WTC11 (cell line): ENCODE results near the gene OR4M1. TPM values are rescaled to one million over a fixed set of nuclear protein-coding genes. Genes with fewer than 3 reads are reported as not detected.
"Not testable (repeated sequence)": the region's sequence is repeated elsewhere in the genome, so short reads cannot be mapped to it uniquely, and the experiment has no call there.

Experiments
- ATAC-seq: fragments of 200-7000 bp; cut with Tn5 transposase; 2 replicates; pipeline ENCODE4 v1.10.0; 2021; ENCODE audit warnings: mild to moderate bottlenecking, moderate library complexity
- CTCF ChIA-PET: fragments of 300-600 bp; sonication (Branson Sonifier 250); formaldehyde crosslinking; loops from one replicate; lab custom pipeline; 2021; ENCODE audit warnings: antibody characterized with exemption; lab: Charles Lee
- POLR2A ChIA-PET: fragments of 350-600 bp; sonication (Branson Sonifier 250); formaldehyde crosslinking; loops from one replicate; lab custom pipeline; 2021; ENCODE audit warnings: antibody characterized with exemption; lab: Charles Lee
- DNase-seq: peaks from one replicate; pipeline ENCODE4 v3.0.0; 2021; ENCODE audit warnings: low spot score
- H3K27ac Mint-ChIP-seq: 2 replicates; pipeline ENCODE4 v1.8.0; 2021; ENCODE audit warnings: mixed read lengths
- H3K27me3 Mint-ChIP-seq: 2 replicates; pipeline ENCODE4 v1.8.0; 2021; ENCODE audit warnings: low read depth, mild to moderate bottlenecking, moderate library complexity, mixed read lengths
- H3K36me3 Mint-ChIP-seq: 2 replicates; pipeline ENCODE4 v1.8.0; 2021; ENCODE audit warnings: mixed read lengths
- H3K4me1 Mint-ChIP-seq: 2 replicates; pipeline ENCODE4 v1.8.0; 2022; ENCODE audit warnings: mixed read lengths
- H3K4me3 Mint-ChIP-seq: 2 replicates; pipeline ENCODE4 v1.8.0; 2021; ENCODE audit warnings: mild to moderate bottlenecking, moderate library complexity, mixed read lengths
- H3K9me3 Mint-ChIP-seq: 2 replicates; pipeline ENCODE4 v1.8.0; 2021; ENCODE audit warnings: mixed read lengths
- CREM ChIP-seq: sonication (generic); formaldehyde crosslinking; IDR thresholded peaks from 2 replicates; pipeline ENCODE4 v1.8.1; 2022; ENCODE audit warnings: mild to moderate bottlenecking, missing genetic modification reagents, moderate library complexity
- GABPB1 ChIP-seq: sonication (generic); formaldehyde crosslinking; IDR thresholded peaks from 2 replicates; pipeline ENCODE4 v1.8.1; 2023; ENCODE audit warnings: mild to moderate bottlenecking, missing genetic modification reagents
- HMGA2 ChIP-seq: fragments of 250-450 bp; sonication (Bioruptor Pico); IDR thresholded peaks from 2 replicates; pipeline ENCODE4 v1.4.0; 2021; ENCODE audit warnings: mild to moderate bottlenecking, moderate library complexity
- NR2C2 ChIP-seq: sonication (generic); formaldehyde crosslinking; IDR thresholded peaks from 2 replicates; pipeline ENCODE4 v1.8.0; 2022; ENCODE audit warnings: mild to moderate bottlenecking, missing genetic modification reagents
- total RNA-seq: library from RNA; stranded (reverse); gene quantifications from 3 replicates; pipeline ENCODE4 v1.2.3, GENCODE V29; 2021
- TF ChIP-seq, protein P1 (sequence below): sonication (generic); formaldehyde crosslinking; IDR thresholded peaks from 2 replicates; pipeline ENCODE4 v1.8.0; 2023; ENCODE audit warnings: missing genetic modification reagents
- TF ChIP-seq, protein P2 (sequence below): fragments of 250-450 bp; sonication (Bioruptor Pico); IDR thresholded peaks from 2 replicates; pipeline ENCODE4 v1.9.0; 2021; ENCODE audit warnings: mild to moderate bottlenecking
- TF ChIP-seq, protein P3 (sequence below): fragments of 250-450 bp; sonication (Bioruptor Pico); IDR thresholded peaks from 2 replicates; pipeline ENCODE4 v1.8.0; 2021; ENCODE audit warnings: mild to moderate bottlenecking
- TF ChIP-seq, protein P4 (sequence below): sonication (generic); formaldehyde crosslinking; IDR thresholded peaks from 2 replicates; pipeline ENCODE4 v1.8.1; 2023; ENCODE audit warnings: mild to moderate bottlenecking, missing genetic modification reagents
- TF ChIP-seq, protein P5 (sequence below): sonication (generic); formaldehyde crosslinking; IDR thresholded peaks from 2 replicates; pipeline ENCODE4 v1.8.1; 2023; ENCODE audit warnings: mild to moderate bottlenecking, missing genetic modification reagents, moderate library complexity
- TF ChIP-seq, protein P6 (sequence below): fragments of 200-600 bp; IDR thresholded peaks from 2 replicates; pipeline ENCODE4 v1.8.0; 2022; ENCODE audit warnings: antibody characterized with exemption

The OR4M1 gene
- total RNA-seq, 1 experiment from 2014 or later, result not detected

DNA sequence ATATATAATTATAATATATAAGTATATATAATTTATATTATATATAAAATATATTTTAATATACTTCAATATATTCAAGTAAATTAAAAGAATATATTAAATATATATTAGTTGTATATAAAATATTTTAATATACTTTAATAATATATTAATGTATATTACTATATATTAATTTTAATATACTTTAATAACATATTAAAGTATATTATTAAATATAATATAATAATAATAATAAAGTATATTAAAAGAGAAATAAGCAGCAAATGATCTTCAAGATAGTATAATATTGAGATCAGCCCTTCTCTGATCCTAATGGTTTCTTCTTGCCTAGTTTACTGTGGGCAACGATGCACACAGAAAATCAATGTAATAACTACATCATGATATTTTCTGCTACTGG, 2.3 kb downstream of the OR4M1 start:
- peak; percentile 94; the same call in 1 of the 2 replicates for TF ChIP-seq HMGA2 (CRISPR knock-in tag)
- no peak for TF ChIP-seq NR2C2
- H3K27ac Mint-ChIP-seq, result no peak overlapping the region
- peaks cover 9% of the 10 kb centered on the region for H3K27me3 Mint-ChIP-seq
- H3K36me3 Mint-ChIP-seq, result peaks cover 81% of the 10 kb centered on the region
- no peaks in the 10 kb centered on the region for H3K4me1 Mint-ChIP-seq
- no peak for ATAC-seq
- peaks cover 72% of the 10 kb centered on the region for H3K9me3 Mint-ChIP-seq
- ChIA-PET POLR2A (no interaction called here), CTCF (no interaction called here)
- H3K4me3 Mint-ChIP-seq, result no peak overlapping the region
- DNase-seq, result no peak

DNA sequence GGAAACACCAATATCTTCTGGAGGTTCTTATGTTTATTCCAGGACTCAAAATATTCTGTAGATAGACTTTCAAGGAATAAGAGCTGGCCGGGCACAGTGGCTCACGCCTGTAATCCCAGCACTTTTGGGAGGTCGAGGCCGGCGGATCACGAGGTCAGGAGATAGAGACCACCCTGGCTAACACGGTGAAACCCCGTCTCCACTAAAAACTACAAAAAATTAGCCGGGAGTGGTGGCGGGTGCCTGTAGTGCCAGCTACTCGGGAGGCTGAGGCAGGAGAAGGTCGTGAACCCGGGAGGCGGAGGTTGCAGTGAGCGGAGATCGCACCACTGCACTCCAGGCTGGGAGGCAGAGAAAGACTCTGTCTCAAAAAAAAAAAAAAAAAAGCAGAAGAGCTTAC, 12.5 kb downstream of the OR4M1 start:
- H3K27ac Mint-ChIP-seq, POLR2A ChIA-PET, ATAC-seq, CTCF ChIA-PET, H3K4me3 Mint-ChIP-seq, DNase-seq, H3K4me1 Mint-ChIP-seq: not testable (repeated sequence)
- Mint-ChIP-seq H3K36me3 (peaks cover 35% of the 10 kb centered on the region), H3K27me3 (peaks cover 13% of the 10 kb centered on the region), H3K9me3 (peaks cover 38% of the 10 kb centered on the region)

DNA sequence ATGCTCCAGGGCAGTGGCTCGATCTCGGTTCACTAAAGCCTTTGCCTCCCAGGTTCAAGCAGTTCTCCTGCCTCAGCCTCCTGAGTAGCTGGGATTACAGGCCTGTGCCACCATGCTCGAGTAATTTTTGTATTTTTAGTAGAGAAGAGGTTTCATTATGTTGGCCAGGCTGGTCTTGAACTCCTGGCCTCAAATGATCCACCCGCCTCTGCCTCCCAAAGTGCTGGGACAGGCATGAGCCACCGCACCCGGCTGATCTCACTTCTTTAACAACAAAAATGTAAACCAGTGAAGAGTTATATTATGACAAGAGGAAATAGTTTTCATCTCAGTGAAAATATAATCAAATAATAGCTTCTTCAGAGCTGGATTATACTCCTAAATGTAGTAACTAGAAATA, 14.0 kb downstream of the OR4M1 start:
- H3K27me3 Mint-ChIP-seq, ATAC-seq, H3K27ac Mint-ChIP-seq, H3K4me1 Mint-ChIP-seq, CTCF ChIA-PET, POLR2A ChIA-PET, DNase-seq, H3K4me3 Mint-ChIP-seq: not testable (repeated sequence)
- peaks cover 27% of the 10 kb centered on the region for H3K36me3 Mint-ChIP-seq
- H3K9me3 Mint-ChIP-seq, result peaks cover 24% of the 10 kb centered on the region

DNA sequence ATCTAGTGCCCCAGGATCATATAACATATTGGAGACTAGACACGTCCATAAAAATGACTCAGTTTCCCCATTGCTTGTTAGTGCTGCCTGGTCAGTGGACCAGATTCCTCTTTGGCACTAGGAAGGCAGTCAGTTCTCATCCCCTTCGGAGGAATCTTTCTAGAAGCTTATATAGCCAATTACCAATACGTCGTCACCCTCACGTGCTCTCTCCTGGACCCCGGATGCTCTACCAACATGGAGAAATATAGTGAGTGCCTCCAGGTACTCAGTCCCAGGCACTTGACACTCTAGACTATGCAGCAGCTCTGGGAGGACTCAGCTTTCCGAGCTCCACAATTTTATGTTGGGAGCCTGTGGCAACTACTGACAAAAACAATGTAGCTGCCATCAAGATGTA, 14.8 kb downstream of the OR4M1 start:
- H3K36me3 Mint-ChIP-seq, result peaks cover 19% of the 10 kb centered on the region
- H3K27ac Mint-ChIP-seq, H3K4me1 Mint-ChIP-seq, CTCF ChIA-PET, ATAC-seq, DNase-seq, POLR2A ChIA-PET, H3K4me3 Mint-ChIP-seq, H3K27me3 Mint-ChIP-seq: not testable (repeated sequence)
- peaks cover 16% of the 10 kb centered on the region for H3K9me3 Mint-ChIP-seq

DNA sequence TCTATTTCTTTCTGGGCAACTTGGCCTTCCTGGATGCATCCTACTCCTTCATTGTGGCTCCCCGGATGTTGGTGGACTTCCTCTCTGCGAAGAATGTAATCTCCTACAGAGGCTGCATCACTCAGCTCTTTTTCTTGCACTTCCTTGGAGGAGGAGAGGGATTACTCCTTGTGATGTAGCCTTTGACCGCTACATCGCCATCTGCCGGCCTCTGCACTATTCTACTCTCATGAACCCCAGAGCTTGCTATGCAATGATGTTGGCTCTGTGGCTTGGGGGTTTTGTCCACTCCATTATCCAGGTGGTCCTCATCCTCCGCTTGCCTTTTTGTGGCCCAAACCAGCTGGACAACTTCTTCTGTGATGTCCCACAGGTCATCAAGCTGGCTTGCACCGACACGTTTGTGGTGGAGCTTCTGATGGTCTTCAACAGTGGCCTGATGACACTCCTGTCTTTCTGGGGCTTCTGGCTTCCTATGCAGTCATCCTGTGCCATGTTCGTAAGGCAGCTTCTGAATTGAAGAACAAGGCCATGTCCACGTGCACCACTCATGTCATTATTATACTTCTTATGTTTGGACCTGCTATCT, 23.3 kb downstream of the OR4M1 start:
- ATAC-seq, H3K4me1 Mint-ChIP-seq, CTCF ChIA-PET, H3K27me3 Mint-ChIP-seq, POLR2A ChIA-PET, DNase-seq, H3K27ac Mint-ChIP-seq, H3K4me3 Mint-ChIP-seq: not testable (repeated sequence)
- Mint-ChIP-seq H3K9me3 (peaks cover 36% of the 10 kb centered on the region), H3K36me3 (peaks cover 38% of the 10 kb centered on the region)

DNA sequence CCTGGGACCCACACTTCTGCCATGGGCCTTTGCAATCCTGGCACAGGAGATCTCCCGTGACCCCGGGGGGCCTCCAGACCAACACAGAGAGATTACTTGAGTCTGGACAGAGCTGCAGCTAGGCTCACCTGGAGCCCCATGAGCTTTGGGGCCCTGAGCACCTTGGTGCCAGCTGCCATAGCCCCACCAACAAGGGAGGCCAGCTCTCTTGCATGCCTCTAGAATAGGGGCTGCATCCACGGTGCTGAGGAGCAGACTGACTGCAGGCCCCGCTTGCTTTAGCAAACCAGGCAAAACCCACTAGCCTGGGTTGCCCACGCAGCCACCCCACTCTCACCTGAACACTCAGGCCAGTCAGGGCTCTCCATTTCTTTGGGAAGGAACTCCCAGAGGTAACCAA, 26.6 kb downstream of the OR4M1 start:
- ATAC-seq (no peak), DNase-seq (no peak)
- H3K4me3 Mint-ChIP-seq, result no peak overlapping the region
- CTCF ChIA-PET, result no interaction called here
- POLR2A ChIA-PET, result no interaction called here
- no peaks in the 10 kb centered on the region for H3K4me1 Mint-ChIP-seq
- TF ChIP-seq, protein P1, sequence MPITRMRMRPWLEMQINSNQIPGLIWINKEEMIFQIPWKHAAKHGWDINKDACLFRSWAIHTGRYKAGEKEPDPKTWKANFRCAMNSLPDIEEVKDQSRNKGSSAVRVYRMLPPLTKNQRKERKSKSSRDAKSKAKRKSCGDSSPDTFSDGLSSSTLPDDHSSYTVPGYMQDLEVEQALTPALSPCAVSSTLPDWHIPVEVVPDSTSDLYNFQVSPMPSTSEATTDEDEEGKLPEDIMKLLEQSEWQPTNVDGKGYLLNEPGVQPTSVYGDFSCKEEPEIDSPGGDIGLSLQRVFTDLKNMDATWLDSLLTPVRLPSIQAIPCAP (CRISPR knock-in tag), result no peak
- TF ChIP-seq, protein P2, sequence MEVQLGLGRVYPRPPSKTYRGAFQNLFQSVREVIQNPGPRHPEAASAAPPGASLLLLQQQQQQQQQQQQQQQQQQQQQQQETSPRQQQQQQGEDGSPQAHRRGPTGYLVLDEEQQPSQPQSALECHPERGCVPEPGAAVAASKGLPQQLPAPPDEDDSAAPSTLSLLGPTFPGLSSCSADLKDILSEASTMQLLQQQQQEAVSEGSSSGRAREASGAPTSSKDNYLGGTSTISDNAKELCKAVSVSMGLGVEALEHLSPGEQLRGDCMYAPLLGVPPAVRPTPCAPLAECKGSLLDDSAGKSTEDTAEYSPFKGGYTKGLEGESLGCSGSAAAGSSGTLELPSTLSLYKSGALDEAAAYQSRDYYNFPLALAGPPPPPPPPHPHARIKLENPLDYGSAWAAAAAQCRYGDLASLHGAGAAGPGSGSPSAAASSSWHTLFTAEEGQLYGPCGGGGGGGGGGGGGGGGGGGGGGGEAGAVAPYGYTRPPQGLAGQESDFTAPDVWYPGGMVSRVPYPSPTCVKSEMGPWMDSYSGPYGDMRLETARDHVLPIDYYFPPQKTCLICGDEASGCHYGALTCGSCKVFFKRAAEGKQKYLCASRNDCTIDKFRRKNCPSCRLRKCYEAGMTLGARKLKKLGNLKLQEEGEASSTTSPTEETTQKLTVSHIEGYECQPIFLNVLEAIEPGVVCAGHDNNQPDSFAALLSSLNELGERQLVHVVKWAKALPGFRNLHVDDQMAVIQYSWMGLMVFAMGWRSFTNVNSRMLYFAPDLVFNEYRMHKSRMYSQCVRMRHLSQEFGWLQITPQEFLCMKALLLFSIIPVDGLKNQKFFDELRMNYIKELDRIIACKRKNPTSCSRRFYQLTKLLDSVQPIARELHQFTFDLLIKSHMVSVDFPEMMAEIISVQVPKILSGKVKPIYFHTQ, result no peak
- TF ChIP-seq, protein P3, sequence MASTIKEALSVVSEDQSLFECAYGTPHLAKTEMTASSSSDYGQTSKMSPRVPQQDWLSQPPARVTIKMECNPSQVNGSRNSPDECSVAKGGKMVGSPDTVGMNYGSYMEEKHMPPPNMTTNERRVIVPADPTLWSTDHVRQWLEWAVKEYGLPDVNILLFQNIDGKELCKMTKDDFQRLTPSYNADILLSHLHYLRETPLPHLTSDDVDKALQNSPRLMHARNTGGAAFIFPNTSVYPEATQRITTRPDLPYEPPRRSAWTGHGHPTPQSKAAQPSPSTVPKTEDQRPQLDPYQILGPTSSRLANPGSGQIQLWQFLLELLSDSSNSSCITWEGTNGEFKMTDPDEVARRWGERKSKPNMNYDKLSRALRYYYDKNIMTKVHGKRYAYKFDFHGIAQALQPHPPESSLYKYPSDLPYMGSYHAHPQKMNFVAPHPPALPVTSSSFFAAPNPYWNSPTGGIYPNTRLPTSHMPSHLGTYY (CRISPR knock-in tag), result no peak
- TF ChIP-seq, protein P4, sequence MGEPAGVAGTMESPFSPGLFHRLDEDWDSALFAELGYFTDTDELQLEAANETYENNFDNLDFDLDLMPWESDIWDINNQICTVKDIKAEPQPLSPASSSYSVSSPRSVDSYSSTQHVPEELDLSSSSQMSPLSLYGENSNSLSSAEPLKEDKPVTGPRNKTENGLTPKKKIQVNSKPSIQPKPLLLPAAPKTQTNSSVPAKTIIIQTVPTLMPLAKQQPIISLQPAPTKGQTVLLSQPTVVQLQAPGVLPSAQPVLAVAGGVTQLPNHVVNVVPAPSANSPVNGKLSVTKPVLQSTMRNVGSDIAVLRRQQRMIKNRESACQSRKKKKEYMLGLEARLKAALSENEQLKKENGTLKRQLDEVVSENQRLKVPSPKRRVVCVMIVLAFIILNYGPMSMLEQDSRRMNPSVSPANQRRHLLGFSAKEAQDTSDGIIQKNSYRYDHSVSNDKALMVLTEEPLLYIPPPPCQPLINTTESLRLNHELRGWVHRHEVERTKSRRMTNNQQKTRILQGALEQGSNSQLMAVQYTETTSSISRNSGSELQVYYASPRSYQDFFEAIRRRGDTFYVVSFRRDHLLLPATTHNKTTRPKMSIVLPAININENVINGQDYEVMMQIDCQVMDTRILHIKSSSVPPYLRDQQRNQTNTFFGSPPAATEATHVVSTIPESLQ (CRISPR knock-in tag), result no peak
- TF ChIP-seq CREM (CRISPR knock-in tag), result no peak
- TF ChIP-seq, protein P5, sequence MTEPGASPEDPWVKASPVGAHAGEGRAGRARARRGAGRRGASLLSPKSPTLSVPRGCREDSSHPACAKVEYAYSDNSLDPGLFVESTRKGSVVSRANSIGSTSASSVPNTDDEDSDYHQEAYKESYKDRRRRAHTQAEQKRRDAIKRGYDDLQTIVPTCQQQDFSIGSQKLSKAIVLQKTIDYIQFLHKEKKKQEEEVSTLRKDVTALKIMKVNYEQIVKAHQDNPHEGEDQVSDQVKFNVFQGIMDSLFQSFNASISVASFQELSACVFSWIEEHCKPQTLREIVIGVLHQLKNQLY, result no peak
- TF ChIP-seq, protein P6, sequence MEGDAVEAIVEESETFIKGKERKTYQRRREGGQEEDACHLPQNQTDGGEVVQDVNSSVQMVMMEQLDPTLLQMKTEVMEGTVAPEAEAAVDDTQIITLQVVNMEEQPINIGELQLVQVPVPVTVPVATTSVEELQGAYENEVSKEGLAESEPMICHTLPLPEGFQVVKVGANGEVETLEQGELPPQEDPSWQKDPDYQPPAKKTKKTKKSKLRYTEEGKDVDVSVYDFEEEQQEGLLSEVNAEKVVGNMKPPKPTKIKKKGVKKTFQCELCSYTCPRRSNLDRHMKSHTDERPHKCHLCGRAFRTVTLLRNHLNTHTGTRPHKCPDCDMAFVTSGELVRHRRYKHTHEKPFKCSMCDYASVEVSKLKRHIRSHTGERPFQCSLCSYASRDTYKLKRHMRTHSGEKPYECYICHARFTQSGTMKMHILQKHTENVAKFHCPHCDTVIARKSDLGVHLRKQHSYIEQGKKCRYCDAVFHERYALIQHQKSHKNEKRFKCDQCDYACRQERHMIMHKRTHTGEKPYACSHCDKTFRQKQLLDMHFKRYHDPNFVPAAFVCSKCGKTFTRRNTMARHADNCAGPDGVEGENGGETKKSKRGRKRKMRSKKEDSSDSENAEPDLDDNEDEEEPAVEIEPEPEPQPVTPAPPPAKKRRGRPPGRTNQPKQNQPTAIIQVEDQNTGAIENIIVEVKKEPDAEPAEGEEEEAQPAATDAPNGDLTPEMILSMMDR, result no peak
- TF ChIP-seq GABPB1 (CRISPR knock-in tag), result no peak
- peaks cover 14% of the 10 kb centered on the region for H3K27me3 Mint-ChIP-seq
- no peak overlapping the region for H3K27ac Mint-ChIP-seq
- peaks cover 42% of the 10 kb centered on the region for H3K36me3 Mint-ChIP-seq
- peaks cover 45% of the 10 kb centered on the region for H3K9me3 Mint-ChIP-seq
